Neutrophil (primary cell): ENCODE data around the gene DNAJB7.

ENCODE experiments used
- H3K27ac ChIP-seq: fragments of 200-600 bp; sonication (generic); 2 replicates; pipeline ENCODE4 v1.5.1; 2016; ENCODE audit warnings: mild to moderate bottlenecking, moderate library complexity
- H3K27me3 ChIP-seq: fragments of 200-600 bp; sonication (generic); 2 replicates; pipeline ENCODE4 v1.6.0; 2016; ENCODE audit warnings: mild to moderate bottlenecking
- H3K36me3 ChIP-seq: fragments of 200-600 bp; sonication (generic); 2 replicates; pipeline ENCODE4 v1.5.1; 2017
- H3K4me1 ChIP-seq, 2 experiments: fragments of 200-600 bp in 1 of 2; sonication (generic) in 1 of 2; 1 replicate in 1 of 2; 2 replicates in 1 of 2; pipeline versions ENCODE4 v1.5.1 to v1.6.1; 2013 to 2016; ENCODE audit warnings: low read depth in 1 of 2, low read length in 1 of 2, mild to moderate bottlenecking in 1 of 2, moderate library complexity in 1 of 2; ENCODE audit not compliant: control insufficient read depth in 1 of 2, insufficient read depth in 1 of 2
- H3K4me3 ChIP-seq, 2 experiments: fragments of 200-600 bp in 1 of 2; sonication (generic) in 1 of 2; 1 replicate in 1 of 2; 2 replicates in 1 of 2; pipeline ENCODE4 v1.5.1; 2013 to 2016; ENCODE audit warnings: low read depth in 1 of 2, low read length in 1 of 2, mild to moderate bottlenecking in 1 of 2, moderate library complexity in 1 of 2
- H3K9me3 ChIP-seq: fragments of 200-600 bp; sonication (generic); 2 replicates; pipeline ENCODE4 v1.5.1; 2016
- TF ChIP-seq, protein P1 (sequence below): fragments of 200-600 bp; sonication (generic); IDR thresholded peaks from 2 replicates; pipeline ENCODE4 v1.5.1; 2016; ENCODE audit warnings: antibody characterized with exemption

Gene DNAJB7

DNA sequence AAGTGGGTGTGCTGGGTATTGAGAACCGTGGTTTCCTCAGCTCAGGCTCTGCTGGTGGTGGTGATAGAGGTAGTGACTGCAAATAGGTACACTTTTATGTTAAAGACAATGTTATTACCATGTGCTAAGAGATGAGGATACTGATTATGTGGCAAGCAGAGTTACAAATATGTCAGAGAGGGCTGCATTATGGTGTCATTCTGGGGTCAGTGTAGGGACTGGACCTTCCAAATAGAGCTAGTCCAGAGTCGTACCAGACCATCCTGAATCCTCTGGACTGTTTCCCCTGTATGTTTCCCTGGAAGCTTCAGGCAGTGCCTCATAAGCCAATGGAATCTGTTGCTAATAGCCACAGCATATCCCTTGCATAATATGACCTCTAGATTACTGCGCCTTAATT is at the start of gene DNAJB7:
Gene DNAJB7 (minus strand): TSS at position 101 of the 400 bp plus-strand sequence. CDS start 119 bp downstream, outside the sequence.
- Histone ChIP-seq H3K4me1 (peaks cover 17% of the 10 kb centered on the region in 2 experiments), H3K4me3 (no peak within 1 kb of the TSS), H3K9me3 (no peaks in the 10 kb centered on the region), H3K36me3 (no peaks in the 10 kb centered on the region), H3K27ac (no peak within 1 kb of the TSS), H3K27me3 (no peaks in the 10 kb centered on the region)
- TF ChIP-seq, protein P1, sequence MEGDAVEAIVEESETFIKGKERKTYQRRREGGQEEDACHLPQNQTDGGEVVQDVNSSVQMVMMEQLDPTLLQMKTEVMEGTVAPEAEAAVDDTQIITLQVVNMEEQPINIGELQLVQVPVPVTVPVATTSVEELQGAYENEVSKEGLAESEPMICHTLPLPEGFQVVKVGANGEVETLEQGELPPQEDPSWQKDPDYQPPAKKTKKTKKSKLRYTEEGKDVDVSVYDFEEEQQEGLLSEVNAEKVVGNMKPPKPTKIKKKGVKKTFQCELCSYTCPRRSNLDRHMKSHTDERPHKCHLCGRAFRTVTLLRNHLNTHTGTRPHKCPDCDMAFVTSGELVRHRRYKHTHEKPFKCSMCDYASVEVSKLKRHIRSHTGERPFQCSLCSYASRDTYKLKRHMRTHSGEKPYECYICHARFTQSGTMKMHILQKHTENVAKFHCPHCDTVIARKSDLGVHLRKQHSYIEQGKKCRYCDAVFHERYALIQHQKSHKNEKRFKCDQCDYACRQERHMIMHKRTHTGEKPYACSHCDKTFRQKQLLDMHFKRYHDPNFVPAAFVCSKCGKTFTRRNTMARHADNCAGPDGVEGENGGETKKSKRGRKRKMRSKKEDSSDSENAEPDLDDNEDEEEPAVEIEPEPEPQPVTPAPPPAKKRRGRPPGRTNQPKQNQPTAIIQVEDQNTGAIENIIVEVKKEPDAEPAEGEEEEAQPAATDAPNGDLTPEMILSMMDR, result no peak

DNA sequence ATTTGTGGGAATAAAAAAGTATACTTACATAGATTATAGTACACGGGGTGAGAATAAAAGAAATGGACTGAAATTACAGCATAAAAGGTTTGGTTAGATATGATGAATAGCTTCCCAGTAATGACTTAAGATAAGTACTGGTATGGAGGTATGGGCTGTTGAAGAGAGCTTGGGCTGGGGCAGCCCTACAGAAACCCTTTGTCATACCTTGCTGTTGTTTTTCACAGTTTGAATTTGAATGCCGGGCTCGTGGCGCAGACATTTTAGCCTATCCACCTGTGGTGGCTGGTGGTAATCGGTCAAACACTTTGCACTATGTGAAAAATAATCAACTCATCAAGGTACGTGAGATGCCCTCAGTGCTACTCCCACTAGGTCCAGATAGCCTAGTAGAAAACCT is 47.0 kb upstream of the DNAJB7 start:
- no peak overlapping the region for H3K27ac ChIP-seq
- peaks cover 29% of the 10 kb centered on the region for H3K36me3 ChIP-seq
- TF ChIP-seq, protein P1, result no peak
- H3K27me3 ChIP-seq, result no peaks in the 10 kb centered on the region
- no peaks in the 10 kb centered on the region for H3K4me1 ChIP-seq
- H3K9me3 ChIP-seq, result no peaks in the 10 kb centered on the region
- no peak overlapping the region for H3K4me3 ChIP-seq

DNA sequence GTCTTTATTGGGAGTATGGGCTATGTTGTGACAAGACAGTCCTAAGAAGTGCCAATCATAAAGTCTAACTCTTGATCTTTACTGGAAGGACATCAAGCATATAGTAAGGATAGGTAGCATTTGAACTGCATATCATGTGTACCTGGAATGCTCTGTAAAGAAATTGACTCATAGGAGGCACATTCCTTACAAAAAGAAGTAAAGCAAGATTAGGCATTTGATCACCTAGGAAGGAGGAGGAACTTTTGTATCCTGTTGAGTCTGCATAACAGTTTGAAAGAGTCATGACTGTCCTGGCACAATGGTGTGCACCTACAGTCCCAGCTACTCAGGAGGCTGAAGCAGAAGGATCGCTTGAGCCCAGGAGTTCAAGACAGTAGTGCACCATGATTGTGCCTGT is 42.2 kb upstream of the DNAJB7 start:
- Histone ChIP-seq H3K4me3 (no peak overlapping the region), H3K27ac (no peak overlapping the region), H3K4me1 (no peaks in the 10 kb centered on the region), H3K9me3 (no peaks in the 10 kb centered on the region), H3K27me3 (no peaks in the 10 kb centered on the region), H3K36me3 (peaks cover 16% of the 10 kb centered on the region)
- TF ChIP-seq, protein P1, result no peak

DNA sequence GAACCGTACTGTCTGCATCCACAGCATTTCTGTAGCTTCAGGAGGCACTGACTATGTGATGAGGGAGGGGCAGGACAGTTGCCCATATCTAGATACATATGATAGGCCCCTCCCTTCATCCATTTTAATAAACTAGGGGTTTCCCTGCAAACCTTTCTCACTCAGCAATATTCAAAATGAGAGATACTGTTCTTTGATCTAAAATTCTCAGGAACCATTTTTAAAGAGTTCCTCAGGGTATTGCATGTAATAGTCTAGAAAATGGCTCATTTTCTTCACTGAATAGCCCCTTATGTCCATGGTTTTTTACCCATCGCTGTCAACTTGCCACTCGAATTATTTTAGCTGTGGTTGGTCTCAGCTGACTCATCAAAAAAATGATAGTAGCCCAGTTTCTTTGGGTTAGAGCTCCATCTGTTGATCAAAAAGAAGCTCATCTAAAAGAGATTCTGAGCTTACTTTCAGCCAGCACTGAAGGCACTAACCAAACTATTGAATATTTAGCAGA is 37.0 kb upstream of the DNAJB7 start:
- no peaks in the 10 kb centered on the region for H3K9me3 ChIP-seq
- no peaks in the 10 kb centered on the region for H3K4me1 ChIP-seq
- H3K27me3 ChIP-seq, result no peaks in the 10 kb centered on the region
- H3K4me3 ChIP-seq, result no peak overlapping the region
- TF ChIP-seq, protein P1, result no peak
- H3K36me3 ChIP-seq, result no peaks in the 10 kb centered on the region
- no peak overlapping the region for H3K27ac ChIP-seq

GRCh38 chr22:40894417-40894816 is 32.5 kb upstream of the DNAJB7 start:
- Histone ChIP-seq H3K9me3 (no peaks in the 10 kb centered on the region), H3K36me3 (peaks cover 4% of the 10 kb centered on the region), H3K27ac (no peak overlapping the region), H3K27me3 (no peaks in the 10 kb centered on the region), H3K4me1 (no peaks in the 10 kb centered on the region), H3K4me3 (no peak overlapping the region)
- TF ChIP-seq, protein P1, result no peak

DNA sequence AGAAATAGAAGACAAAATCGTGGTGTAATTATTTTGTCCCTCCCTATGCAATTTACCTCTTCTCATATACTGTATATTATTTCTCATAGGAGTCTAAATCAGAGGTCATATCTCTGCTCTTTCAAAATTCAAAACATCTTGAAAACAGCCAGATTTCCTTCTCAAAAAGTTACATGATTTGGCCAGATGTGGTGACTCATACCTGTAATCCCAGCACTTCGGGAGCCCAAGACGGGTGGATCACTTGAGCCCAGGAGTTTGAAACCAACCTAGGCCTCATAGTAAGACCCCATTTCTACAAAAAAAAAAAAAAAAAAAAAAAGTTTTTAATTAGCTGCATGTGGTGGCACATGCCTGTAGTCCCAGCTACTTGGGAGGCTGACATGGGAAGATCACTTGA is 29.0 kb upstream of the DNAJB7 start:
- no peaks in the 10 kb centered on the region for H3K4me1 ChIP-seq
- TF ChIP-seq, protein P1, result no peak
- H3K27ac ChIP-seq, result no peak overlapping the region
- no peaks in the 10 kb centered on the region for H3K9me3 ChIP-seq
- H3K36me3 ChIP-seq, result peaks cover 19% of the 10 kb centered on the region
- H3K27me3 ChIP-seq, result no peaks in the 10 kb centered on the region
- H3K4me3 ChIP-seq, result no peak overlapping the region
